Keratinocyte (primary cell): ENCODE measurements around the gene PRIMPOL.

ENCODE experiments used
- EZH2 ChIP-seq: IDR thresholded peaks from one replicate; pipeline ENCODE4 v1.6.1; 2012; ENCODE audit warnings: inconsistent platforms, mild to moderate bottlenecking, low read length, moderate library complexity
- TF ChIP-seq, protein P1 (sequence below), 3 experiments: IDR thresholded peaks in 1 of 3; conservative IDR thresholded peaks in 1 of 3; optimal IDR thresholded peaks in 1 of 3; 2 replicates in 2 of 3; 3 replicates in 1 of 3; pipeline versions ENCODE3 to v1.5.1; 2011; ENCODE audit warnings: low read length in 3 of 3, mild to moderate bottlenecking in 3 of 3, moderate library complexity in 2 of 3, control low read depth in 1 of 3, inconsistent platforms in 1 of 3; ENCODE audit not compliant: insufficient read depth in 2 of 3; ENCODE audit errors: extremely low read depth in 1 of 3

- TF ChIP-seq, protein P1, sequence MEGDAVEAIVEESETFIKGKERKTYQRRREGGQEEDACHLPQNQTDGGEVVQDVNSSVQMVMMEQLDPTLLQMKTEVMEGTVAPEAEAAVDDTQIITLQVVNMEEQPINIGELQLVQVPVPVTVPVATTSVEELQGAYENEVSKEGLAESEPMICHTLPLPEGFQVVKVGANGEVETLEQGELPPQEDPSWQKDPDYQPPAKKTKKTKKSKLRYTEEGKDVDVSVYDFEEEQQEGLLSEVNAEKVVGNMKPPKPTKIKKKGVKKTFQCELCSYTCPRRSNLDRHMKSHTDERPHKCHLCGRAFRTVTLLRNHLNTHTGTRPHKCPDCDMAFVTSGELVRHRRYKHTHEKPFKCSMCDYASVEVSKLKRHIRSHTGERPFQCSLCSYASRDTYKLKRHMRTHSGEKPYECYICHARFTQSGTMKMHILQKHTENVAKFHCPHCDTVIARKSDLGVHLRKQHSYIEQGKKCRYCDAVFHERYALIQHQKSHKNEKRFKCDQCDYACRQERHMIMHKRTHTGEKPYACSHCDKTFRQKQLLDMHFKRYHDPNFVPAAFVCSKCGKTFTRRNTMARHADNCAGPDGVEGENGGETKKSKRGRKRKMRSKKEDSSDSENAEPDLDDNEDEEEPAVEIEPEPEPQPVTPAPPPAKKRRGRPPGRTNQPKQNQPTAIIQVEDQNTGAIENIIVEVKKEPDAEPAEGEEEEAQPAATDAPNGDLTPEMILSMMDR (optimal IDR thresholded peaks at IDR 0.05 in 1 of 3, IDR thresholded peaks at IDR 0.05 in 1 of 3, conservative IDR thresholded peaks at IDR 0.05 in 1 of 3; ENCODE audit: extremely low read depth in 1 of 3, insufficient read depth in 2 of 3, low read length in 3 of 3): no peak
- TF ChIP-seq EZH2: no peak
These were observed 32.4 kb downstream of the PRIMPOL start for GRCh38 chr4:184681916-184682315.
